Measurements from ENCODE around the gene NFATC1.

GRCh38 chr18:79560042-79560860 lies 164.5 kb downstream of the NFATC1 start:
- TF ChIP-seq POLR2A (IDR thresholded peaks at IDR 0.05) (no peak), CTCF (IDR thresholded peaks at IDR 0.05) (no peak), EP300 (IDR thresholded peaks at IDR 0.05; ENCODE audit: low read depth) (no peak)

Data from transverse colon (tissue), 3 donors.